Measurements from ENCODE around the gene OXT.

DNA sequence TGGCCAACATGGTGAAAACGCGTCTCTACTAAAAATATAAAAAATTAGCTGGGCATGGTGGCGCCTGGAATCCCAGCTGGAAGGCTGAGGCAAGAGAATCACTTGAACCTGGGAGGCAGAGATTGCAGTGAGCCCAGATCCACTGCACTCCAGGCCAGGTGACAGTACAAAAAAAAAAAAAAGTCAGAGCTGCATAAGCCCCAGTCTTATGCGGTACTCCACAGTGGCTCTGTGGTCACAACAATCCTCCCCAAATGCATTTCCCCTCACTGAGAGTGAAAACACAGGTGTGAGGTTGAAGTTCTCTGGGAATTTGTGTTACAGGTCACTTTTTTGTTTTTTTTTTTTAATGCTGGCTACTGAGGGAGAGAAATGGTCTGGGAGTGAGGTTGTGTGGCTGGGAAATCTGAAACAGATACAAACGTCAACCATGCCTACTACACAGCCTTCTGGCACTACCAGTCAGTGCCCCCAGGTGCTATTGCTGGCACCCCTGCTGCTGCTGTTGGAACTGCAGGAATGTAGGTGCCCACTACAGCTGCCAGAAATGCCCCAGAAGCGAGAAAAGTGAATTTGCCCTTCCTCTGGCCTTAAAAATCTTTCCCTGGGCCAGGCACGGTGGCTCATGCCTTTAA lies 19.9 kb upstream of the OXT start:
- TF ChIP-seq SIN3A (IDR thresholded peaks at IDR 0.05; ENCODE audit: borderline replicate concordance, insufficient read depth, low read length) (no peak), POLR2AphosphoS5 (IDR thresholded peaks at IDR 0.05; ENCODE audit: low read depth, low read length) (no peak)

Data from PFSK-1 (cell line).